NOMO-1 treated with dmso at 0.1 percent for 144 hours (cell line): ENCODE measurements around the gene MAPKAP1.
A peak's percentile ranks its signal among the peaks of the same experiment; 100 is the strongest.

Experiments used
- DNase-seq: peaks from one replicate; lab custom pipeline; 2025; ENCODE audit not compliant: unreplicated experiment; lab: John Stamatoyannopoulos, UW

Gene MAPKAP1

DNA sequence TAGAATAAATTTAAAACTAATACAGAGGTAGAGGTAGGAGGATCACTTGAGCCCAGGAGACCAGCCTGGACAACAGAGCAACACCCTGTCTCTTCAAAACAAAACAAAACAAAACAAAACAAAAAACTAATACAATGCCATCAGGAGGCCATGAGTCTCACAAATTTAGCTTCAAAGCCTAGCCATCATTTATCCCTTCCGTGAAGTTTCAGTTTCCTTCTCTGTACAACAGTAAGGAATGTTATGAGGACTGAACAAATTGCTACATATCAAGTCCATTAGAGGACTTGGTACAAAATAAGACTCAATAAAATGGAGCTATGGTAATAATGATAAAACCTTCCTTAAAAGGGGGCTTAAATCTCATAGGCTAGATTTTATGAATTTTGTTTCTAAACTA, 60.8 kb downstream of the MAPKAP1 start:
- no peak for DNase-seq

DNA sequence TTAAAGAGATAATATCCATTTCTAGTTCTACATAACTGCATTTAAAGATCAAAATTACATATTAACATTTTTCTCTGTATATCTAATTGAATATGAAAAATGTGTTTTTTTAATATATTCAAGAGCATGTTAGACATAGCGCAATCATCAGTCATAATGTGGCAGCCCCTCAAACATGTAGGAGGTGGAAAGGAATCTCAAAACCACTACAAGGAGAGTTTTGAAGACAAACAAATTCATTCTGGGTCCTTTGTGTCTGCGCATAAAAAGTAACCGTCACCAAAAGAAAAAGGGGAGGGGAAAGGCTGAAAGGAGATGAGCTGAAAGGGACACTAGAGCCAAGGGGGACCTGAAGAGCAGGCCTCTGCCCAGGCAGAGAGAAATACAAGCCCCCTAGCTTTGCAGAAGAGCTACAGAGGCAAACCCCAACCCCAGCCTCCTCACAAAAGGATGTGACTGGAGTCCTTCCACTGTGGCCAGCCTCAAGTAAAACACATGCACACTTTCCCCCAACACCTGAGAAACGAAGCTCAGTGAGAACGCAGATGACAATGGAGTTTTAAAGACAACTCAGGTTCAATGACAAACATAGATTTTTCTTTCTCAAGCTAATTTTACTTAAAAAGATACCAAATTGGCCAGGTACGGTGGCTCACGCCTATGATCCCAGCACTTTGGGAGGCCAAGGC, 62.0 kb downstream of the MAPKAP1 start:
- DNase-seq = no peak

DNA sequence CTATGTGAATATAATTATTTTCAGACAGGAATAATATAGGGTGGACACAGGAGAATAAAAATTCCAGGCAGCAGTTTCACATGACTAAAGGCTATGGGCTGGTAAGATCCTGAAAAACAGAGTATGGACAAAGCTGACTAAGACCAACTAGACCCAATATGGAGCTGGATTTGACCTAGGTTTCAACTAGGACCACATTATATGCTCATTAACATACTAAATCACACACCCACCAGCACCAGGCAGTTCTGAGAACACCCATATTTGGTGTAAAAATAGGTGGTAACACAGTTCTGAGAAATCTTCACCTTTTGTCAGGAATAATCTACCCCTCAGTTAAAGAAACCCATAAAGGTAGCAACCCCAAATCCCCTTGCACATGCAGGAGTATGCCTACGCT, 64.7 kb downstream of the MAPKAP1 start:
- DNase-seq = no peak

DNA sequence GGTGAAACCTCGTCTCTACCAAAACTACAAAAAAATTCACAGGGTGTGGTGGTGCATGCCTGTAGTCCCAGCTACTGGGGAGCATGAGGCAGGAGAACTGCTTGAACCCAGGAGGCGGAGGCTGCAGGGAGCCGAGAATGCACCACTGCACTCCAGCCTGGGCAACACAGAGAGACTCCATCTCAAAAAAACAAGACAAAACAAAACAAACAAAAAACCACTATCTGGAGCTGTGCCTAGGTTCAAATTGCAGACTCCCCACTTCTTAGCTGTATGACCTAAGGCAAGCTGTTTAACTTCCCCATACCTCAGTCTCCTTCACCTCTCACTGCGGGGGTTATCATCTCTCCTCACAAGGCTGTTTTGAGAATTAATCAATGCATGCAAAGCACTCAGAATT, 68.0 kb downstream of the MAPKAP1 start:
- DNase-seq = no peak

DNA sequence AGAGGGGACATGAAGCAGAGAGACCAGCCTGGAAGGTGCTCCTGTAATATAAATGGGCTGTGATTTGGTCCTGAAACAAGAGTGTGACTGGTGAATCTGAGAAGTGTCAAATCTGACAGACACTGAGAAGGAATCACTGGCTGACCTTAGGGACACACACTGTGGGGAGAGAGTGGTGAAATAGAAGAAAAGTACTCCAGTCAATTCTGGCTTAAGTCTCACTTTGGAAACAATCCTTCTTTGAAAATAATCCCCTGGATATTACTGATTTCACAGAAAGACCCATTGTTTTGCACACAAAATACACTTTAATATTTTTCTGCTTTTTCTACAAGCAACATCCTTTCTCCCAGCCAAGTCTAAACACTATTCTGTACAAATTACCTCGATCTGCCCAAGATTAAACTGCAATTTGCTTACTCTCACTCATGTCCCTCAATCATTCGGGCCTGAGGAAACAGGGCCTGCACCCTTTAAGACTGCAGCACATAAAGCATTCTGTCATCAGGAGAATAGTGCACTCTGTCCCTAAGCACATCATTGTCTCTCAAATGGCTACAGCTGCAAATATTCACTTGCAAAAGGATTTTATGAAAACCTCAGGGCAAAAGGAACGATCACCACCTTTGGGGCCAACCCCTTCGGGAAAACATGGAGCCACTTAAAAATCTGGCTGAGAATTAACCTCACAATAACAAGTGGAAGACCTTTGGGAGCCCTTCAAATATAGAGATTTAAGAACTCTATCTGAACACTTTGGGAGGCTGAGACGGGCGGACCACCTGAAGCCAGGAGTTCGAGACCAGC, 68.6 kb downstream of the MAPKAP1 start:
- no peak for DNase-seq

DNA sequence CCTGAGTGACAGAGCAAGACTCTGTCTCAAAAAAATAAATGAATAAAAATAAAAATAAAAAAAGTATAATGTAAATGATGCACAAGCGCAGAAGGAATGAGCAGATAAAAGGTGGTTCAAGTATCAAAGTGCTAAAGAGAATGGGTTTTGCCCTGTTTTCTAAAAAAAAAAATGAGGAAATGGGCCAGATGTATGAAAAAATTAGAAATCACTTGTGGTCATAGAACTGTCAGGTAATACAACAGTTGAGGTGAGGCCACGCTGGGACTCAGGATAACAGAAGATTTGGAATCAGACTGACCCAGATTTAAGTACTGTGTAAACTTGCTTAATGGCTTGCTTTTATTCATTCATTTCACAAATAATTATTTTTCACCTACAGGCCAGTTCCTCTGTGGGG, 69.8 kb downstream of the MAPKAP1 start:
- DNase-seq = no peak

DNA sequence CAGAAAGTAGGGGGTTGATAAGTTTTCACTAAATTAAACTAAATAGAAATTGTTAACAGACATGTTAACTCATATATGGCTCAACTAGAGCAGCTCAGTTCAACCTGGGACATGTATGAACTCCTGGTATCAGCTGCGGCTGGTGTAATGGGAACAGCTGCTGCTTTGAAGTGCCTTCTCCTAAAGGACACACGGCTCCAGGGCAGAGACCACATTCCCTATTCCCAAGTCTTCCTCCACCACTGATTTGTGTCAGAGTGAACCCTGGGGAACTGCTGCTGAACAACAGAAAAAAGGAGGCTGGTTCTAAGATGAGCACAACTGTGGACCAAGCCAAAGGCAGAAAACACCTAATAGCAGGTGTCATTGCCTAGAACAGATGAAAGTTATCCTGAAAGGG, 71.1 kb downstream of the MAPKAP1 start:
- no peak for DNase-seq

DNA sequence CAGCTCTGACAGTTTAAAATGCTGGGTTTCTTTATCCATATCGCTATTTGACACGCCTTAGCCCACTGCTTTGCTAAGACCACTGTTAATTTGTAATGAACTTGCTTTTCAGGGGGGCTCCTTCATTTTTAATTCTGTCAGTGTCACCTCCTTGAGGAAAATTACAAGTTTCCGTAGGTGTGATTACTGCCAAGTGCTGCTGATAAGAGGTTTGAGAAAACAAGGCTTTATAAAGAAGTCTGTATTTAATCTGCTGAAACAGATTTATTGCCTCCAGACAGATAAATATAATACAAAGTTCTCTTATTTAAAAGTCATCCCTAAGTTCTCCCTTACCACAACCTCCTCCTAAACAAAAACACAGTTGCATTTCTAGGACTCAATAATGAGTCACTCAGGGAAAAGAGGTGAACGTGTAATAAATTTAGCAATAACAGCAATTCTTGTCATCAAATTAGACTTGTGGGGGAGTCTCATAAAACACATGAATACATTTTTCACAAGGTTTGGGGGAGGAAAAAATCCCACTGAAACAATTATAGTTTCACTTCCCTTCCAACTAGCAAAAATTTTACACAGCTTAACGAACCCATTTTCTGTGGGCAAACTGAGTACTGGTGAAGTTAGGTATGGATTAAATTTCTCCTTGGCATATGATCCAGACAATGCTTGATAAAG, 72.8 kb downstream of the MAPKAP1 start:
- peak; percentile 39 for DNase-seq

DNA sequence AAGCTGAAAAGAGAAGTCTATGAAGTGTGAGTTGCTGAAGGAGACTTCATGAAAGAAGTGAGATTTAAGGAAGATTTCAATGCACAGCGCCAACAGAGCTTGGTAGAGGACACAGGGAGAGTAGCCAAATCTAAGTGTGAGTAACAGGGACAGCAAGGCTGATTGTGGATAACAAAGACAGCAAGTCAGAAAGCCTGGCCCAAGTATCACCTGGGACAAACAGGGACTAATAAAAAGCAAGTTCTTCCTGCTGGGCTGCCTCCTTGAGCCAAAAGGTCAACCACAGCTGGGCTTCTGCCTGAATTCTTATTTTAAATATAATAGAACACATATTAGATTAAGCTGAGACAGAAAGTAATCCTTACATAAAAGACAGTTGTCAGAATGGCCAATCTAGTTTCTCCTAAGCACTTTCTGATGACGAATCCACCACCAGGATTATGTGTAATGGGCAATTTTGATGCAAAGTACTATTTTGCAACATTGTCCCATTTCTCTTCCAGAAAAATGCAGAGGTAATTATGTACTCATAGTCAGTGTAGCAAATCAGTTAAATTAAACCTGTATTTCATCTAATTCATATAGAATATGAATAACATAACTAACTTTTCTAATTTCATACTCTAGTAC, 73.8 kb downstream of the MAPKAP1 start:
- DNase-seq = peak; percentile 11

DNA sequence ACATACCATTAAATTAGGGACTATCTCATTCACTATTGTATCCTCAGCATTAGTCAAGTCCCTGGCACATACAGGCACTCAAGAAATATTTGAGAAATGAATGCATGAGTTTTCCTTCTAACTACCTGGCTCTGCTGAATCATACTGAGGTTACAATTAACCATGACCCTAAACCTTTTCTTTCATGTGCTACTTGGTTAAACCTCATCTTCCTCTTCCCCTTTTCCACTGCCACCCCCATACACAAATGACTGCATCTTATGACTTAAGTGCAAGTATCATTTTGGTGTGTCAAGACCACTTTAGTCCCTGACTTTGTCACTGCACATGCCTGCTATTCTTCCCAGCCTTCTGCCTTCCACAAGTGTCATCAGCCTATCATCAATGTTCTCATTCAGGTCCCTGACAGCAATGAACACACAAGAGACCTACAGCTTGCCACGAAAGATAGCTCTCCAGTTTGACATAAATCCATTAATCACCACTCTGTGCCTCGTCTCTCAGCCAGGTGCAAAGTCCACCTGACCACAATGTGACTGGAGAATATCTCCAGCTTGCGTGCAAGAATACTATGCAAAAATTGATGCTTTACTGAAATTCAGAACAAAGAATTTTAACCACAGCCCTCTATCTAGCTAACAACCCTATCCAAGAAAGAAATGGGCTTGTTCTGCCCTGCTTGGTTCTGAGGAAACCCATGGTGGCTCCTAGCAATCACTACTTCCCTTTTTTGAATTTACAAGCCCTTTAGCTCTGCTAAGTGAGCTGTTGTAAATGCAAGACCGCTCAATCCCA, 74.5 kb downstream of the MAPKAP1 start:
- DNase-seq = peak; percentile 84

DNA sequence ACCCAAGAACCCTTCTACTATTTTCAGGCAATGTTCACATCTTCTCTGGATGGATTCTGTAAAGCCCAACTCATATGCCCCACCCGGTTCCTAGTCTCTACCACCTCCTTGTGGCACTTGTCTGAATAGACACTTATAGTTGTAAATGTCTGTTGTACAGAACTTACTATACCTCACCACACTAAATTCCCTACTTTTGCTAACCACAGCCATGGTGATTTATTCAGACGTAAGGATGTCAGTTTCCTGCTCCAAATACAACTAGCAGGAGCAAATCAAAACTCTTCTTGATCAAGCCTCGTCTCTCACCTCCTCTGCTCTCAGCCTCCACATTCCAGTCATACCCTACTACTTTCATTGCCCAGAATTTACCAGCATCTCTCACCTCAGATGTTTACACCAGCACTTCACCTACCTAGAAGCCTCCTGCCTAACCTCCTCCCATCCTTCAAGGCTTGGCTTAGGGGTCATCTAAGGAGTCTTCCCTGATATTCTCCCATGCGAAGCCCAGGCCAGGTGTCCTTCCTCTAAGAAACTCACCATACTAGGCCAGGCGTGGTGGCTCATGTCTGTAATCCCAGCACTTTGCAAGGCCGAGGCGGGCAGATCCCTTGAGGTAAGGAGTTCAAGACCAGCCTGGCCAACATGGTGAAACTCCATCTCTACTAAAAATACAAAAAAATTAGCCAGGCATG, 75.5 kb downstream of the MAPKAP1 start:
- peak; percentile 39 for DNase-seq

DNA sequence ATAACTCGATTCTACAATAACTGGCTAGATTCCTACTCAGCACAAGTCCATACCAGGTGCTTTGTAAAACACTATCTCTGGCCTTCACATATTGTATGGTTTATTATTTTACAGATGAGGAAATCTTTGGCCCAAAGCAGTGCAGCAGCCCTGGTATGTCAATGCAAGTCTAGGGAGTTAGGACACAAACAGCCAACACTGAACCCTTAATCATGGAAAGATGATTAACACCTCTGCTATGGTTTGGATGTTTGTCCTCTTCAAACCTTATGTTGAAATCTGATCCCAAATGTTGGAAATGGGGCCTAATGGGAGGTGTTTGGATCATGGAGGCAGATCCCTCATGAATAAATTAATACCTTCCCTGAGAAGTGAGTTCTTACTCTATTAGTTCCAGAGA, 76.6 kb downstream of the MAPKAP1 start:
- DNase-seq = no peak

DNA sequence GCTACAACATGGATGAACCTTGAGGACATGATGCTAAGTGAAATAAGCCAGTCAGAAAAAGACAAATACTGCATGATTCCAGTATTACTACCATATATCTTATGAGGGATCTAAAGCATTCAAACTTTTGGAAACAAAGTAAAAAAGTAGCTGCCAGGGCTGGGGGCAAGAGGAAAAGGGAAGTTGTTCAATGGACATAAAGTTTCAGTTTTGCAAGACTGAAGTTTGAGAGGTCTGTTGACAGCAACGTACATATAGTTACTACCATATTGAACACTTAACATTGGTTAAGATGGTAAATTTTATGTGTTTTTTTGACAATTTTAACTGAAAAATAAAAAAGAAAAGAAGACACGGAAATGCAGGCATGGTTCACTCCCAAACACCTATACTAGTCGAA, 77.6 kb downstream of the MAPKAP1 start:
- peak; percentile 87 for DNase-seq

DNA sequence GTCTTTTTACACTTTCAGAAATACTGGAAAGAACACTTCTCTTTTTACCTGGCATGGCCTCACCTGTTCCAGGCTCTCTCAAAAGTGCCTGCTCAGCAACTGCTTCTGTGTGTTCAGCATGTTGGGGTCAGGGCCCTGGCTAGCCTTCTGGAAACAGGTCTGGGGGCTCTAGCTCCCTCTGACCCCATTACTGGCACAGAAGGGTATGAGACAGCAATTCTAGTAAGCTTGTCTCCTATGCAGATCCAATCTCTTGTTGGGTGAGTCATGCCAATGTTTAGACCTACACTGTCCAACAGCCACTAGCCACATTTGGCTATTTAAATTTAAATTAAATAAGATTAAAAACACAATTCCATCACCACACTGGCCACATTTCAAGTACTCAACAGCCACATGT, 80.8 kb downstream of the MAPKAP1 start:
- DNase-seq = no peak

DNA sequence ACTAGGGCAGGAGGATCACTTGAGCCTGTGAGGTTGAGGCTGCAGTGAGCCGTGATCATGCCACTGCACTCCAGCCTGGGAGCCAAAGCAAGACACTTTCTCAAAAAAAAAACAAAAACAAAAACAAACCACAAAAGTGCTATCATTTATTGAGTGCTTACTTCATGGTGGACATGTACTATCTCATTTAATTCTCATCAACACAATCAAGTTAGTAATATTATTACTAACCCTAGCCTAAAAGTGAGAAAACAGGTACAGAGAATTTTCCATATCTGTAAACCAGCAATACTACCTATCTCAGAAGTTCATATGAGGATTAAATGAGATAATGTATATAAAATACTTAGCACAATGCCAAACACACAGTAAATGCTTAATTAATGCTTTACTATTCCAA, 85.8 kb downstream of the MAPKAP1 start:
- no peak for DNase-seq

DNA sequence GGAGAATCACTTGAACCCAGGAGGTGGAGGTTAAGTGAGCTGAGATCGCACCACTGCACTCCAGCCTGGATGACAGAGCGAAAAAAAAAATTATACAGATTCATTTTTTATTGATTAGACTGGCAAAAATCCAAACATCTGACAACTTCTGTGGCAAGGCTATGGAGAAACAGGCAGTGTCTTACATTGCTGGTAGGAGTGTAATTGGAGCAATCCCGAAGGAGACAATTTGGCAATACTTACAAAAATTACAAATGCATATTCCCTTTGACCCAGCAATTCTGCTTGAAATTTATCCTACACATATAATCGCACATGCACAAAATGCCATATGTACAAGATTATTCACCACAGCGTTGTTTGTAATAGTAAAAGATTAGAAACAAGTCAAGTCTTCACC, 86.8 kb downstream of the MAPKAP1 start:
- no peak for DNase-seq

DNA sequence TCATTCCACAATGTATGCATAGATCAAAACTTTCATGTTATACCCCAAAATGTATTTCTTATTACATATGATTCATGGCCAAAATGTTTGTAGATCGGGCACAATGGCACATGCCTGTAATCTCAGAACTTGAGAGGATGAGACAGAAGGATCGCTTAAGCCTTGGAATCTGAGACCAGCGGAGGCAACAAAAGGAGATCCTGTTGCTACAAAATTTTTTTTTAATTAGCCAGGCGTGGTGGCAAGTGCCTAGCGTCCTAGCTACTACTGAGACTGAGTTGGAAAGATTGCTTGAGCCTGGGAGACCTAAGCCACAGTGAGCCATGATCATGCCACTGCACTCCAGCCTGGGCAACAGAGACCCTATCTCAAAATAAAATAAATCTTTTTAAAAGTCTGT, 89.9 kb downstream of the MAPKAP1 start:
- no peak for DNase-seq

DNA sequence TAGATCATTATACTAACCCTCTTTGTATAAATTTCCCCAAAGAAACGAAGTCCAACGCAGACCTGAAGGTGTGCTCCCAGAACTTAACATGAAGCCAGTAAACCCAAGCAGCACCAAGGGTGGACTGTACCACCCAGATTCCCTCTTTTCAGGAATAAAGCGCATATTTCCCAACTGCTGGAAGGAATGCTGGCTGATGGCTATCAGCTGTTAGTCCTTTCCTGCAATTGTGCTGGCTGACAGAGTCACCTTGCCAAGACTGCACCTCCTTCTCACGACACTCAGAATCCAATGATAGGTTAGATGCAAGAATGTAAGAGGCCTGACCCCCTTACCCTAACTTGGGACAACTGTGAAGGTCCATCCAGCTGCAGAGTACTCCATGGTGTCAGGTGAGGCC, 93.9 kb downstream of the MAPKAP1 start:
- no peak for DNase-seq

DNA sequence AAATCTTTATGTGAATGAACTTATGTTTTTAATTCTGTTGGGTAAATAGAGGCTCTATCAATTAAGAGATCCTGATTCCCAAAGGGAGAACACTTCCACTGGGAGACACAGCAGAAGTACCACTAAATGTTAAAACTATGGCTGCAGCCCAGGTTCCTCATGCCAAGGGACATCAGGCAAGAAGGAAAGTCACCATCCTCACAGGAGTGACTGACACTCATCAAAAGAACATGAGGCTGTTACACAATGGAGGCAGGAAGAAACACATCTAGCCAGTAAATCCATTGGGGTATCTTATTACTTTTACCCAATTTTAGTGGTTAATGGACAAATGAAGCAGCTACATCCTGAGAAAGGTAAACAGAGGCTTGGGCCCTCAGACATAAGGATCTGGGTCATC, 94.4 kb downstream of the MAPKAP1 start:
- DNase-seq = no peak

DNA sequence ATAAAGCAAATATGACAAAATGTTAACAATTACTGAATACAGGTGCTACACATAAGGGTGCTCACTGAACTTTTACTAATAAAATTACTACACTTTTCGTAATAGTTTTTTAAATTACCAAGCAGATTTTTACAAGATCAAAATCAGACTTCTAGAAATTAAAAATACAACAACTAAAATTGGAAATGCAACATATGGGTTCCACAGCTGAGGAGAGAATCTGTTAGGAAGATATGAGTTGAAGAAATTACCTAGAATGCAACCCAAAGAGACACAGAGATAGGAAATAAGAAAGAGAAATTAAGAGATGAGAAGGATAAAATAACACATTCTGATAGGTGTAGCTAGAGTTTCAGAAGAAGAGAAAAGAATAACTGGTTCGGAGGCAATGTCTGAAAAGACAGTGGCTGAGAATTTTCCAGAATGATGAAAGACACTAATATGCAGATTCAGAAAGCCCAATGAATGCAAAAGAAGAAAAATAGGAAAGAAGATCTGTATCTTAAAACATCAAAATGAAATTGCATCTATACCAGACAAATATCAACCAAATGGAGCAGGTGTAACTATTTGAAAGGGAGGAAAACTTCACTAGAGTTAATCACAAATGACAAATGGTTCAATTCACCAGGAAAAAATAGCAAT, 95.8 kb downstream of the MAPKAP1 start:
- no peak for DNase-seq
